ENCODE measurements around the gene ANKRD10.

ANKRD10 gene

GRCh38 chr13:110830800-110831371 lies 84.0 kb downstream of the ANKRD10 start:
- DNase-seq: no peak

DNA sequence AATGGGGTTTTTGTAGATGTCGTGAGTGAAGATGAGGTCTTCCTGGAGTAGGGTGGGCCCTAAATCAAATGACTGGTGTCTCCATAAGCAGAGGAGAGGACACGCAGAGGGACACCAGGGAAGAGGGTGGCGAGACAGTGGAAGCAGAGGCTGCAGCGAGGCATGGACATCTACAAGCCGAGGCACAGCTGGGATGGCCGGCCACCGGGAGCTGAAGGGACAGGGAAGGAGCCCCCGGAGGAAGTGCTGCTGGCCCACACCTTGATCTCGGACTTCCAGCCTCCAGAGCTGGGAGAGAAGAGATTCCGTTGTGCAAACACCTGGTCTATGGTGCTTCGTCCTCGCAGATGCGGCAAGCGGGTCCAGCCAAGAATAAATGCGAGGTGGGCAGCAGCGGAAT lies 84.5 kb downstream of the ANKRD10 start:
- DNase-seq: no peak

GRCh38 chr13:110829486-110829885 lies 85.4 kb downstream of the ANKRD10 start:
- DNase-seq: no peak

DNA sequence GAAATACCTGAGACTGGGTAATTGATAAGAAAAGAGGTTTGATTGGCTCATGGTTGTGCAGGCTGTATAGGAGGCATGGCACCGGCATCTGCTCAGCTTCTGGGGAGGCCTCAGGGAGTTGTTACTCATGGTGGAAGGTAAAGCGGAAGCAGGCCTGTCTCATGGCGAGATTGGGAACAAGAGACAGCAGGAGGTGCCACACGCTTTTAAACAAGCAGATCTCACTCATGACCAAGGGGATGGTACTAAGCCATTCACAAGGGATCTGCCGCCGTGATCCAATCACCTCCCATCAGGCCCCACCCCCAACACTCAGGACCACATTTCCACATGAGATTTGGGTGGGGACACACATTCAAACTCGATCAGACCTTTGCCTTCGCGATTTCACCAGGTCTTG lies 86.2 kb downstream of the ANKRD10 start:
- DNase-seq: no peak

Measured in suppressor macrophage (primary cell).